GM21515 (cell line): Measurements from ENCODE around the gene CNN2.
A peak's percentile ranks its signal among the peaks of the same experiment; 100 is the strongest.

Experiments
- ATAC-seq: cut with Tn5 transposase; IDR thresholded peaks from one replicate; pipeline ENCODE4 v1.9.1; 2021; ENCODE audit not compliant: unreplicated experiment

CNN2 gene

GRCh38 chr19:1025960-1026782 lies at the start of gene CNN2:
TSS of gene CNN2 (plus strand) at chr19:1026608. CDS start at chr19:1026662, 54 bp downstream.
- no peak for ATAC-seq

GRCh38 chr19:977058-977464 lies 49.3 kb upstream of the CNN2 start:
- no peak for ATAC-seq

- ATAC-seq = no peak
Observed at GRCh38 chr19:979318-979741, 47.1 kb upstream of the CNN2 start.

GRCh38 chr19:980133-980998 lies 46.0 kb upstream of the CNN2 start:
- no peak for ATAC-seq

GRCh38 chr19:982567-983170 lies 43.7 kb upstream of the CNN2 start:
- peak; percentile 54 for ATAC-seq

GRCh38 chr19:984165-984967 lies 42.0 kb upstream of the CNN2 start, which contains the start of gene WDR18:
TSS of gene WDR18 (plus strand) at chr19:984345. CDS start at chr19:984354, 9 bp downstream.
- peak; percentile 57 for ATAC-seq

GRCh38 chr19:986083-986482 lies 40.3 kb upstream of the CNN2 start:
- ATAC-seq = no peak

GRCh38 chr19:988081-988480 lies 38.3 kb upstream of the CNN2 start:
- no peak for ATAC-seq

- ATAC-seq = no peak
Observed at GRCh38 chr19:988510-988909, 37.9 kb upstream of the CNN2 start.

- no peak for ATAC-seq
Observed at GRCh38 chr19:989381-990081, 36.9 kb upstream of the CNN2 start.

- no peak for ATAC-seq
Observed at GRCh38 chr19:990119-990571, 36.3 kb upstream of the CNN2 start.

GRCh38 chr19:990746-991145 lies 35.7 kb upstream of the CNN2 start:
- ATAC-seq = no peak

GRCh38 chr19:991174-991931 lies 35.1 kb upstream of the CNN2 start:
- no peak for ATAC-seq

GRCh38 chr19:991932-992669 lies 34.3 kb upstream of the CNN2 start:
- ATAC-seq = no peak

- no peak for ATAC-seq
Observed at GRCh38 chr19:992670-993055, 33.7 kb upstream of the CNN2 start.

GRCh38 chr19:993361-993830 lies 33.0 kb upstream of the CNN2 start:
- ATAC-seq = no peak

- ATAC-seq = no peak
Observed at GRCh38 chr19:993831-994393, 32.5 kb upstream of the CNN2 start.

GRCh38 chr19:994516-994915 lies 31.9 kb upstream of the CNN2 start:
- no peak for ATAC-seq
